Activated T-cell treated with anti-CD3 and anti-CD28 coated beads, Interleukin-2, amount 50 U/mL, for 1 hour (primary cell): ENCODE data around the gene PLA2G4E.

Experiments used
- DNase-seq: peaks from one replicate; pipeline ENCODE4 v3.0.0-alpha.2; 2020

PLA2G4E gene

DNA sequence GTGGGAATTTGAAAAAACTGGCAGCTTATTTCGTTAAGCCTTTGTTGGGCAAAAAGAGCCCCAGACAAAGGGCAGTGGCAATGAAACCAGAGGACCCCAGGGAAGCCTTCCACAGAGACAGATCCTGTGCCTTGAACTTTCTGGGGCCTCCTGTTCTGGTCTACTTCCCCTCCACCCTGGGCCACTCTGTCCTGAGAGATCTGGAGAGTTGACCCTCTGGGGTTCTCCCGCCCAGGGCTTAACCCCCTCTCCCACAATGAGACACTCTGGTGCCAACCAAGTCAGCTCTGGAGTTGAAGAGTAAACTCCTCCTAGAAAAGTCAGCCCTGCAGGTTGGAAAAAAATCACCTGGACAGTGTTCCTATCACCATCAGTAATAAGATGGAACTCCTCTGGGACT is 69.3 kb downstream of the PLA2G4E start:
- DNase-seq, result no peak

DNA sequence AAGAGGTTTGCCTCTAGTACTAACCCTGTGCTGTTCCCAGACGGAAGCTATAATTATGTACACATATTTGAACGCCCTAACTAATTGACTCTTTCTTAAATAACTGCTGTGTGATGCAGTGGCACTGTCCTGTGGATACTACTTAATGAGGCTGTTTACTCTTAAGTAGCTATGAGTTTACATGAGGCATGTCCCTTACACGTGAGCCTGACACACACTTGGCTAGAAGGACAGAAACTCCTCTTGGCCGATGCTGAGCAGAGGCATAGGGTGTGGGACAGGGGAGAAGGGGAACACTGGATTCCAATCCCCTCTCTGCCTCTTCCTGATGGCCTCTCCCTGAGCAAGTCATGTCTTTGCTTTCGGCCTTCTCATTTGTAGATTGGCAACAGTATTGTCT is 70.4 kb downstream of the PLA2G4E start:
- DNase-seq, result no peak

DNA sequence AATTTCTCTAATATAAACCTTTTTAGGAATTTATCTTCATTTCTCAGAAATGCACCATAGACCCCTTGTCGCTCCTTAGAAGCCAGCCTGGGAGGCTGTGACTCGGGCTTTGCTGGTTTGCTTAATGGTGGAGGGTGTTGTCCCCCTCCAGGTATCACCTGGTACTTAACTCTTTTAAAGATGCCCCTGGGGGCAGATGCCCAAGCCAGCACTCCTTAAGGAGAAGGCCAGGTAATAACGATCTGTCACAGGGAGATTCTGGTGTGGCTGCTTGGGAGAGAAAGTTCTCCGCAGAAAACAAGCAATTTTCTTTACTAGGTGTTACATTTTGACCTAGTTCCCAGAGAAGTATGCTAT is 70.7 kb downstream of the PLA2G4E start:
- DNase-seq, result no peak

DNA sequence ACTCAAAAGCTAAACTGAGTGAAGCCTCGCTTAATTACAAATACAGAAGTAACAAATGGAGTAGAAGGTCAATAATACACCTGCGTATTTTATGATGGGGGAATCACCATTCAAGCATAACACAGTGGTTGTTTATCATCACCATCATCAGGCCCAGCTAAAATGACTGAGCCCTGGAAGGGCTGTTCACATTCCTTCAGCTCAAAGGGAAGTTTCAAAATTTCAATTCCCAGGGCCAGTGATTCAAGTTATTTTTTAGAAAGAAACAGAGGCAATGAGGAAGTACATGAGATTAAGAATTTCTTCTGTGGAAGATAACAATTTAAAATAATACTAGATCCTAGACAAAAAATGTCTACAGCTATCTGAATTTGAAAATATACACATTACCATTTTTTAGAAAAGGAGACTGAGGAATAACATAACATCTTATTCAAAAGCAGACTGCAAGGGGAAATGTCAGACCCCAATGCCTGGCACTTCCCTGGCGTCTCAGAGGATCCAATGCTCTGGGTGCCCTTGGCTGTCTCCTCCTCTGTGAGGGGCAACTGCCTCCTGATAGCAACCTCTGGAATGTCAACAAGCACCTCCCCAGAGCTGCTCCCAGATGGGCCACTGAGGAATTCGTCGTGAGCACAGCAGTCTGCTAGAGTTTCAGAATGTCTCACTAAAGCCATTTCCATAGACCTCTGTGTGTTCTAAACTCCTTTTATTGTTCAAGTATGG is 71.3 kb downstream of the PLA2G4E start:
- no peak for DNase-seq

DNA sequence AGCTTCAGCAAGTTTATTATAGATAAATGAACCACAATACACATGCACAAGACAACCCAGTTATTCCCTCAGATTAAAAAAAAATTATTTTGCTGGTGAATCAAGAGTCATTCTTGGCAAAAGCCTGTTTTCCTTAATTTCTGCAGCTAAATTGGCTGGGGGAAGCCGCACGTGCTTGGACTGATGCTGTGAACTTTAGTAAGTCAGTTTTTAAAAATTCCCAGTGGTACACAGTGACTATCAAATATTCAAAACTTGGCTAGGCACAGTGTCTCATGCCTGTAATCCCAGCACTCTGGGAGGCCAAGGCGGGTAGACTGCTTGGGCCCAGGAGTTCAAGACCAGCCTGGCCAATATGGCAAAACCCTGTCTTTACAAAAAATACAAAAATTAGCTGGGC is 72.4 kb downstream of the PLA2G4E start:
- DNase-seq, result no peak

DNA sequence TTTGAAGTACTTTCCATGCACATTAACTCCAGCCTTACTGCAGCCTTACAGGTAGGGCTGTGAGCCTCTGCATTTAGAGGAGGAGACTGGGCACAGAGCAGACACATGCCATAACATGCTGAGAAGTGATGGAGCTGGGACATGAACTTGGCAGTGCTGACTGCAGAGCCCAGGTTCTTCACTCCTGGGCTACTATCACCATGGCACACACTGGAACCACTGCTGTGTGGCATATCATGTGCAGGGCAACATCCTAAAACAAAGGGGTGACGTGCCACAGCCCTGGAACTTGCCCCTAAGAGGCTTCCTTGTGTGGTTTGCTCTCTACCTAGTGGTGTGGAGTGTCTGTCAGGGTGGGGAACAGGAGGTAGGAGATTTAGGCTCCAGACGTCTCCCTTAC is 73.9 kb downstream of the PLA2G4E start:
- DNase-seq, result no peak

DNA sequence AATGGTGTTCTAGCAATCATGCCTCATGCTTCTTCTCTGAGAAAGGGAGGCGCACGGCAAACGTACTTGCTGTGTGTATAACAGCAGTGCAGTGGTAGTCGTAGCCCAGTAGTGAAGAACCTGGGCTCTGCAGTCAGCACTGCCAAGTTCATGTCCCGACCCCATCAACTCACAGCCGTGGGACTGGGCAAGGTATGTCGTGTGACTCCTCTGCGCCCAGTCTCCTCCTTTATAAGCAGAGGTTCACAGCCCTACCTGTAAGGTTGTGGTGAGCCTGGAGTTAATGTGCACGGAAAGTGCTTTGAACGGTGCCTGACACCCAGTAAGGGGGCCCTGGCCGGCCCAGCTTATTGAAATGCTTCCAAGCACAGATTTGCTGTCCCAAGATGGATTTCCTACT is 75.1 kb downstream of the PLA2G4E start:
- no peak for DNase-seq

DNA sequence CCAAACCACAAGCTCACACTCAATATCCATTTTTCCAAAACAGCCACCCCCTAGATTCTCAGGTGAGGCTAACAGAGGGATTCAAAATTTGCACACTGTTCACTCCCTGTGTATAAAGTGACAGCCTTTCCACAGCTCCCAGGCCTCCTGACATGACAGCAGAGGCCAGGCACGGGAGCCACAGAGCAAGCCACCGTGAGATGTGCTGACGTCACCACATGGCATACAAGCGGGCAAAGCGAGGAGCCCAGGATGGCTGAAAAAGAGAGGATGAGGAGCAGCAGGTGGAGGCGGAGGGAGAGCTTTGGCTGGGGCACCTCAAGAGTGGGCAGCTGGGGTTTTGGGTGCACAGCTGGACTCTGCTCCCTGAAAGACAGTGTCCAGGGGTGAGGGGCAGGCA is 75.6 kb downstream of the PLA2G4E start:
- DNase-seq, result no peak

DNA sequence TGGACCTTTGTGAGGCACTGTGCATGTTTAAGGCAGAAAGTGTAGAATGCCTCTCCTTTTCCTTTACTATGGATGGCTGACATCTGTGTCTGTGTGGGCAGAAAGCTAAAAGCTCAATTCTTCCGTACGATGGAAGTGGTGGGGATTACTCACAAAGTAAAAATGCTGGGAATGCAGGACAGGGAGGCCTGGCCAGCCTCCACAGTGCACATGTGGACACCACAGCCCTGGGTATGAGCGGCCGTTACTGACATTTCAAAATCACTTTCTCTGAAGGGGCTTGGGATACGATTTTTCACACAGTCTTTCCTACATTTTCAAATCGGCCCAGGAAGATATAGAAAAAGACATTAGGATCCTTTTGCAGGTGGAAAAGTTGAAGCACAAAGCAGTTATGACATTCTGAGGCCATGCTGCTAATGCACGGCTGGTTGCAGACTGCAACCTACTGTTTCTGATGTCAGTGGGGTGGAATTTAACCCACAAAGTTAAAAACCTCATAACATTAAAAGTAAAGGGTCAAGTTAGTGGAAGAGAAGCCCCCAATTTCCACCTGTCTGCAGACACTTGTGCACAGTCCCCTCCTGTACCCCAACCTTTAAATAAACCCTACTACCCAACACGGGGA is 76.4 kb downstream of the PLA2G4E start:
- no peak for DNase-seq

DNA sequence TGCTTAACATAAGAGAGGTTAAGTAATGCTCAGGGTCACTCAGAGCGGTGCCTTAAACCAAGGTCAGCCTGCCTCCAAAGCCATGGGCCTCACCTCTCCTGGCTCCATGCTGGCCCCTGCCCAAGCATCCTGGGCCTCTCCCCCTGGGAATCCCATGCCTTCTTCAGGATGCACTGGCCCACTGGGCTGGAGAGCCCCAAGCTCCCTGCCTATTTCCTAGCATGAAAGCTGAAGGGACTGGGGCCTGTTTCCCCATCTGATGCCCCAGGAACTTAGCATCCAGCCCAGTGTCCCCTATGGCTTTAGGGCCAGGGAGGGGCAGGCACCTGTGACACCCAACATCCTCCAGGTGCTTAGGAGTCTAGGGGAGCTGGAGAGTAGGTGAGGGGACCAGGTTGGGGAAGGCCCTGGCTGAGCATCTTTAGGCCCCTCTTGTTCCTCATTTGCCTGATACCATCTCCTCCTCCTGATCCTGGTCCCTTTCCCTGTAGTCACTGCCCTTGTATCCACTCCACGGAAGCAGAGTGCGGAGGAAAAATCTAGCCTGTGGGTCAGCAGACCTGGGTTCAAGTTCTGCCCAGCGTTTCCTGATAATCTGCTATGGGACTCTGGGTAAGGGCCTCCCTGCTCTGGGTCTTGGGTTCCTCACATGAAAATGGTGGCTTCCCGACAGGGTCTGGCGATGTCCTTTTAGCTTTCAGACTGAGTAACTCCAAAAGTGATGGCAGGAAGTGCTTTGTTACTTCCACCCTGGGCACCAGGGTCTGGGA is 77.1 kb downstream of the PLA2G4E start:
- no peak for DNase-seq

DNA sequence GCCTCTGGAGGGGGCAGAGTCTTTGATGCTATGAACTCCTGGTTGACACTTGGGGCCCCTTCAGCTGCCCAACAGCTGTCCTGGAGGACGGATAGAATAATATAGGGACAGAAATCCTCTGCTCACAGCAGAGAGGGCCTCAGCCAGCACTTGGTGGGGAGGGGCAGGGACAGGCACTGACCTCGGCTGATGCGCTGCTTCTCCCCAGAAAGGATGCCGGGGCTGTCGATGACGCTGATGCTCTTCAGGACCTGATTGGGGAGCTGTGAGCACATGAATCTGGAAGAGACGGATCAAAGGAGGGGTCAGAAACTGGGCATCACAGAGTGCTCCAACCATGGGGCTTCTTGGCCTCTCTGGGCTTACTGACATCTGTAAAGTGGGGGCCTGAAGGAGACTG is 78.0 kb downstream of the PLA2G4E start:
- DNase-seq, result no peak

DNA sequence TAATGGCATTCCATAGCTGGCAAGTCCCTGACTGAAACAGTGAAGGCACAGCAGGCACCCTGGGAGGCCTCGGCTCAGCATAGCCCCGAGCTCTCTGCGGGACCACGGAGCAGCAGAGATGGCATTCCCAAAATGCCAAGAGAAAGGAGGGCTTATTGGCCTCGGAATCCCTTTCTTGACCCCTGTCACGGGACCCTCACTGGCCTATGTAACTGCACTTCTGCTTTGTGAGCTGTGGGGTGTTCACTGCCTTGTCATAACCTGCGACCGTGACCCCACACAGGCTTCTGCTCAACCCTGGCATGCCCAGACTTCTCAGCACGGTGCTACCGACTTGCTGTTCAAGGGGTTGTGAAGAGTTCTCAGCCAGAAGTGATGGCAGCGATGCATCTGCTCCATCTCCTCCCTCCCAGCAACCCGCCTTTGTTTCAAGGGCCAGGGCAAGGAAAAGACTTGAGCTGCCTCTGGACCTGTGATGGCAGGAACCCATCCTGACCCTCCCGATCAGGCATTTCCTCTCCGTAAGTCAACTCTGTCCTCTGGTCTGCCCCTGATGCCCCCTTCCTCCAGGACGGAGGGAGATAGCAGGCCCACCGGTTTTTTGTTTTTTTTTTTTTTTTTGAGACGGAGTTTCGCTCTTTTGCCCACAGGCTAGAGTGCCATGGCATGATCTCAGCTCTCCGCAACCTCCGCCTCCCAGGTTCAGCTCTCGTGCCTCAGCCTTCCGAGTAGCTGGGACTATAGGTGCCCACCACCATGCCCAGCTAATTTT is 79.0 kb downstream of the PLA2G4E start:
- DNase-seq, result no peak

DNA sequence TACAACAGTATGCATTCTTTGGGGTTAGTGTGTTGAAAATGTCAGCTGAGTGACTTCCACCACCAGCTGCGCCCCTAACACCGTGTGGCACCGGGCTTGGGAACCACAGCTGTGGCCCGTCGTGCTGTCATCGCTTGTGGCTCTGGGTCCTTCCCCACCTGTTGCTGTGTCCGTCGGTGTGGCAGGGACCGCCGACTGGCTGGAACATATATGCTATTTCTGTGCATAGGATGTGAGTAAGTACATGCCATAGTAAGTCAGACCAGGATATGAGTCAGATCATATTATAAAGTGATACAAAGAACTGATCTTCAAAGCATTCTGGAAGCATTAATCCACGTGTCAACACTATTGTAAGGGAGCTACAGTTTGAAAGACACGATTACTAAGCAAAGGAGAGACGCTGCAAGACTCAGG is 80.4 kb downstream of the PLA2G4E start:
- DNase-seq, result peak; percentile 55

DNA sequence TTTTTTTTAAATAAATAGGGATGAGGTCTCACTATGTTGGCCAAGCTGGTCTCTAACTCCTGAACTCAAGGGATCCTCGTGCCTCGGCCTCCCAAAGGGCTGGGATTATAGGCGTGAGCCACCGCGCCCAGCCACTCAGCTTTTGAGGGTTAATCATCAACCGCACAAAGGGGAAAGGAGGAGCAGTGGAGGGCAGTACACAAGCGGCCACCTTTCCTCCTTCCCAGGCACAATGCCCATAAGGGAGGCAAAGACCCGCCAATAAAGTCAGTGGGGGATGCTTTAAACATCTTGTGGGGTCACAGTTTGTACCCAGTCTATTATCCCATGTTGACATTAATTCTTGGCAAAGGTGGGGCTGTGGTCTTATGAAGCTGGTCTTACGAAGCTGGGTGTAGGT is 80.9 kb downstream of the PLA2G4E start:
- DNase-seq, result no peak

DNA sequence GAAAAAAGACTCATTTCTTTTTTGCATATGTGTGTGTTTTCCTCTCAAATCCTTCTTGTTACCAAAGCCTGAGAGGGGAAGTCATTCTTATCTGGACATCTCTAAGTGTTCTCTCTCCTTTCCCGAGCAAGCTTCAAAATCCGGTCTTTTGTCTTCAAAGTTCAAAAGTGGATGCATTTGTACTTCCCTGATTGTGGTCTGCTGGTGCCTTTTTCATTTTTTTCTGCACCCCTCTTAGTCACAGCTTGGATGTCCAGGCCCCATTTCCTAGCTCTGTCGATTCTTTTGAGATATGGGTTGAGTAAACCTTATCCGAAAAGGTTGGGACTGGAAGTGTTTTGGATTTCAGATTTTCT is 83.3 kb downstream of the PLA2G4E start:
- DNase-seq, result no peak

DNA sequence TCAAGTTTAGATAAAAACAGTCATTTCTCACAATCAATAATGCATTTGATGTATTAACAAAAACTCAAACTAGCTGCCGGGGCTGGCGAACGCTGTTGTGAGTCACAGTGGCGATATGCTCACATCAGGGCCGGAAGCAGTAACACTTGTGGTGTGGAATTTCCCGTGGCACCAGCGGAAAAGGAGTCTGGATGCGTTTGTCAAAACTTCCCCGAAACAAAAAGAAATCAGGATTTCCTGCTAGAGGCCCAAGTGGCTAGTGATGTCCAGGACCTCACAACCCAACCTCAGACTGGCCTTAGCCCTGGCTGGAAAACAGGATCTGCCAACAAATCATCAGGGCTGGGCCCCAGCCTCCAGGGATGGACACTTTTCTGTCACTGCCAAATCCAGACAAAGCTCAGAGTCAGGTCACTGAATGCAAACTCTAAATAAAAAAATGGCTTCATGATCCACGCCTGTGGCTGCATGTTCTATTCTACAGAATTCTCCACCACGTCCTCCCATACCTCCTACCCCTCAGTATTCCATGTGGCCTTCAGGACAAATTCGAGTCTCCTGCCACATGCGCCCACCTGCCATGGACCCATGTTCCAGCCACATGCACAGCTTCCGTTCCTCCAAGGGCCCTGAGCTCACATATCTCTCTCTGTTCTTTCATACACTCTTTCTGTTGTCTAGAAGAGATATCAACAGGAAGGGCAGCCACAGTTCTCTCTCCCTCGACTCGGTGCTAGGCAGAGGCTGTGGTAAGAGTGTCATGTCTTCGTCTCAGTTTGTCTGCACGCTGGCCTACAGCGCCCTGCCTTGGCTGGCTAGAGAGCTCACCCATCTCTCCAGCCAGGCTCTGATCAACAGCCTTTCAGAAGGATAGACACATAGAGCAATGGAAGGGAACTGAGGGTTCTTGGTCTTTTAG is 83.9 kb downstream of the PLA2G4E start:
- DNase-seq, result peak; percentile 77

DNA sequence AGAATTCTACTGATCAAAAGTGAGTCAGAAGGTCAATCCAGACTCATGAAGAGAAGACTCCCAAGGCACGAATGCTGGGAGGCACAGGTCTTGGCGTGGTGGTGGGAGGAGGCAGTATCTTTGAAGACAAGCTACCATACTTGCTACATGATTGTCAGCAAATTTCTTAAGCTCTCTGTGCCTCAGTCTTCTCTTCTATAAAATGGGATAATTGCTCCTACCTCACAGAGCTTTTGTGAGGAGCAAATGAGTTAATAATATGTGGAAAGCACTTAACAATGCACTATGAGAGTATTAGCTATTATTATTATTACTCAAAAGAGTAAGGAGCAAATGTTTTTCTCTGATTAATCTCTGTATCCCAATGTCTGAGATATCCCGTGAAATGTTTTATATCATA is 84.7 kb downstream of the PLA2G4E start:
- DNase-seq, result no peak

DNA sequence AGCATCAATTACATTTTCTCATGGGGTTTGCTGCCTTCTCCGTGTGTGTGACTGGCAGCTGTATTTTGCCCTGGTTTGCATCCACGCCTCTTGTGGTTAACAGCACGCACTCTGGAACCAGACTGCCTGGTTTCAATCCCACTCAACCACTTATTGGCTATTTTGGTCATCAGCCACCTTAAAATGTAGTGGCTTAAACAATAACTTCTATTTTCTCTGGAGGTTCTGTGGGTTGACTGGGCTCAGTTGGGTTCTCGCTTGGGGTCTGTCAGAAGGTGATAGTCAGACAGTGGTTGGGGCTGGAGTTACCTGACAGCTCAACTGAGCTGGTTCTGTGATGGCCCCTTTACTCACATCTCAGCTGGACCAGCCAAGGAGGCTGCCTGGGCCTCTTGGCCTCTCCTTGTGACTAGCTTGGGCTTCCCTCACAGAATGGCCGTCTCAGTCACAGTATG is 85.2 kb downstream of the PLA2G4E start:
- DNase-seq, result no peak

DNA sequence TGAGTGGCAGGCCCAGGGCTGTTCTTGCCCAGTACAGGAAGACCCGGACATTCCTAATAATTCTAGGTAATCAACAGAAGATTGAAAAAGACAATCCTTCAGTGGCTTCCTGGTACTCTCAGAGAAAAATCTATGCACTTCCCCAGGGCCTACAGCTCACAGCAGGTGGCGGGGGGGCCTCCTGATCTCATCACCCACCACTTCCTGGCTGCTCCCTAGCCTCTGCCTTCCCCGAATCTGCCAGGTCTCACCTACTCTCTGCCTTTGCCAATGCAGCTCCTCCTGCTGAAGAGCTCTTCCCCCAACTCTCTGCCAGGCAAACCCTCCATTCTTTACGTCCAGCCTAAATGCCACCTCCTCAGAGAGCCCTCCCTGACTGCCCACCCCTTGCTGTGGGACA is 86.0 kb downstream of the PLA2G4E start:
- DNase-seq, result peak; percentile 77

DNA sequence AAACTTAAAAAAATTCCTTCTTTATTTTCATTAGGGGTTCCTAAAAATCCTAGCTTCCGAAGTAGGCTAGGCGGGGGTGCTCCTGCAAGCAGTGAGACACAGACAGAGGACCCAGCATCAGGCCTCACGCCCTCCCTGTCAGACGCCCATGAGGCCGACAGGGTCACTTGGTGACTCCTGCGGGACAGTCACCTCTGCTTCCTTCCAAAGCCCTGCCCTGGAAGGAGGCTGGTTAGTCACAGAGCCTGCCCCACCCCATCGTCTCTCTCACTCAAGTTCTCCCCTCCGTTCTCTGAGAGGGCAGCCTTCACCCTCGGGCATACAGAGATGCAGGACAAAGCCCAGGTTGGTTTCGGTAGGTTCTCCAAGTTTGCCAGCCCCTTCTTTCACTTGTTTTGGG is 87.1 kb downstream of the PLA2G4E start:
- no peak for DNase-seq

DNA sequence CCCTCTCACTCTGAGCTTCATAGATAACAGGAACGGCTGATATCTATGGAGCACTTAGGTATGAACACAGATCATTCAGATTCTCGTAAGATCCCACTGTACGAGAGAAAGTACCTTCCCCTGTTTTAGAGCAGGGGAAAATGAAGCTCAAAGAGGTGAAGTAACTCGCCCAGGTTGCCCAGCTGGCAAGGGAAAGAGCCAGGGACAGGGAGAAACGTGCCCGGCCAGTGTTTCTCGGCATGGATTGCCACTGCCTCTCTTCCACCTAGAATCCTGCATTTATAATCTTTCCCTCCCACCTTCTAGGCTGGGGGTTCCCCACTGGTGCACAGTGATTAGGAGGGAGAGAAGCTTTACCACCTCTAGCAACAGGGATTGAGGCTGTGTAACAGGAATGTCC is 87.5 kb downstream of the PLA2G4E start:
- DNase-seq, result no peak

DNA sequence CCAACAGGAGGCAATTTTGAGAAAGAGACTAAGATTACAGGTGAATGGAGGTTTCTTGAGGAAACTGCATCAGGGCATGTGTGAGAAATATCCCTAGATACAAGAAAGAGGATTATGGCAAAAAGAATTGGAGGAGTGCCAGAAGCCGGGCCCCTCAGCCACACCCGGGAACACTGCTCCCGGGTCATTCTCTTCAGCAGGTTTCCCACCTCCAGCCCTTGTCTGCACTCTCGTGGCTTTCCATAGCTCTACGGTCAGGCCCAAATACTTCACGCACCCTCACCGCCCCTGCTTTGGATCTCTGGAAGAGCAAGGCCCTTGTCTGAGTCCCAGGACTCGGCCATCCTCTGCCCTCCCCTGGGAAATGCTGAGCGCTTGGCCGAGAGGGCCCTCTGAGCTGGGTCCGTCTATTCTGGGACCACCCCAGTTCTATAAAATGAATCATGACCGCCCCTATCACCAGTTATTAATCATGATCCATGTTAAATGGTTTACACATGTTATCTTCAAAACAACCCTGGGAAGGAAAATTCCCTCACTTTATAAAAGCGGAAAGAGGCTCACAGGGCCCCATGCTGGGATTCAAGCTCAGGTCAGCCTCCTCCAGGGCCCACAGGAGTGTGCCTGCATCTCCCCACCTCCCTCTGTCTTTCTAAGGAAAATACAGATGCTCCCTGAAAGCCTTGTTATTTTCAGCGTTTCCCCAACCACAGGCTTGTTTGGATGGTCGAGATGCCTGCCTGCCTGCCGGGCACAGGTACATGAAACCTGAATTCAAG is 88.1 kb downstream of the PLA2G4E start:
- no peak for DNase-seq
